ENCODE results near the gene SHISAL1. TPM values are rescaled to one million over a fixed set of nuclear protein-coding genes. Genes with fewer than 3 reads are reported as not detected.
"Not testable (repeated sequence)": the region's sequence is repeated elsewhere in the genome, so short reads cannot be mapped to it uniquely, and the experiment has no call there.

Gene SHISAL1
- total RNA-seq, 1 donor from 2014 or later: 0.58 TPM

GRCh38 chr22:44244265-44244822 is 68.4 kb downstream of the SHISAL1 start:
- Mint-ChIP-seq H3K36me3 (no peaks in the 10 kb centered on the region), H3K9me3 (no peaks in the 10 kb centered on the region), H3K27ac (no peak overlapping the region), H3K4me3 (no peak overlapping the region), H3K4me1 (no peaks in the 10 kb centered on the region), H3K27me3 (ENCODE audit: low read depth) (peaks cover 42% of the 10 kb centered on the region)
- DNase-seq (ENCODE audit: low spot score in 2 of 2, unreplicated experiment in 2 of 2): no peak
- no peak for TF ChIP-seq CTCF (IDR thresholded peaks at IDR 0.05; ENCODE audit: unreplicated experiment)

- Mint-ChIP-seq H3K9me3 (peaks cover 4% of the 10 kb centered on the region), H3K4me3 (no peak overlapping the region), H3K27me3 (ENCODE audit: low read depth) (peaks cover 42% of the 10 kb centered on the region), H3K4me1 (no peaks in the 10 kb centered on the region), H3K36me3 (no peaks in the 10 kb centered on the region), H3K27ac (no peak overlapping the region)
- no peak for TF ChIP-seq CTCF (IDR thresholded peaks at IDR 0.05; ENCODE audit: unreplicated experiment)
- DNase-seq (ENCODE audit: low spot score in 2 of 2, unreplicated experiment in 2 of 2): no peak
Observed at GRCh38 chr22:44243761-44244160, 69.0 kb downstream of the SHISAL1 start.

GRCh38 chr22:44242946-44243724 is 69.6 kb downstream of the SHISAL1 start:
- Mint-ChIP-seq H3K27ac (no peak overlapping the region), H3K4me1 (no peaks in the 10 kb centered on the region), H3K9me3 (peaks cover 6% of the 10 kb centered on the region), H3K27me3 (ENCODE audit: low read depth) (peaks cover 42% of the 10 kb centered on the region), H3K4me3 (no peak overlapping the region), H3K36me3 (no peaks in the 10 kb centered on the region)
- TF ChIP-seq CTCF (IDR thresholded peaks at IDR 0.05; ENCODE audit: unreplicated experiment): no peak
- DNase-seq (ENCODE audit: low spot score in 2 of 2, unreplicated experiment in 2 of 2): no peak

- DNase-seq (ENCODE audit: low spot score in 2 of 2, unreplicated experiment in 2 of 2); H3K4me1 Mint-ChIP-seq; H3K27ac Mint-ChIP-seq; H3K36me3 Mint-ChIP-seq; H3K4me3 Mint-ChIP-seq: not testable (repeated sequence)
- peaks cover 17% of the 10 kb centered on the region for H3K9me3 Mint-ChIP-seq
- peaks cover 39% of the 10 kb centered on the region for H3K27me3 Mint-ChIP-seq (ENCODE audit: low read depth)
Observed at GRCh38 chr22:44241121-44241520, 71.6 kb downstream of the SHISAL1 start.

GRCh38 chr22:44237290-44237689 is 75.5 kb downstream of the SHISAL1 start:
- H3K36me3 Mint-ChIP-seq: no peaks in the 10 kb centered on the region
- no peak overlapping the region for H3K27ac Mint-ChIP-seq
- H3K4me1 Mint-ChIP-seq: no peaks in the 10 kb centered on the region
- H3K9me3 Mint-ChIP-seq: peaks cover 17% of the 10 kb centered on the region
- H3K4me3 Mint-ChIP-seq: no peak overlapping the region
- peaks cover 18% of the 10 kb centered on the region for H3K27me3 Mint-ChIP-seq (ENCODE audit: low read depth)
- DNase-seq (ENCODE audit: low spot score in 2 of 2, unreplicated experiment in 2 of 2): no peak
- TF ChIP-seq CTCF (IDR thresholded peaks at IDR 0.05; ENCODE audit: unreplicated experiment): no peak

- H3K4me1 Mint-ChIP-seq; H3K27ac Mint-ChIP-seq; DNase-seq (ENCODE audit: low spot score in 2 of 2, unreplicated experiment in 2 of 2); H3K4me3 Mint-ChIP-seq; H3K27me3 Mint-ChIP-seq (ENCODE audit: low read depth); H3K36me3 Mint-ChIP-seq: not testable (repeated sequence)
- peaks cover 26% of the 10 kb centered on the region for H3K9me3 Mint-ChIP-seq
Observed at GRCh38 chr22:44234372-44234771, 78.4 kb downstream of the SHISAL1 start.

Data from mesothelial cell of epicardium (in vitro differentiated cells).